SK-N-SH (cell line): ENCODE measurements around the gene PCDHA11. TPM values are rescaled to one million over a fixed set of nuclear protein-coding genes. Genes with fewer than 3 reads are reported as not detected.

Source experiments
- CTCF ChIA-PET: fragments of 300-600, 350-600 bp; formaldehyde crosslinking; extraction: SDS; loops from one replicate; lab custom pipeline; 2021; lab: Yijun Ruan, JAX
- POLR2A ChIA-PET: fragments of 350-600 bp; sonication (Branson Sonifier 250); formaldehyde crosslinking; extraction: SDS; loops from one replicate; lab custom pipeline; 2020; ENCODE audit warnings: antibody characterized with exemption, inconsistent platforms; lab: Yijun Ruan, JAX
- DNase-seq: peaks from one replicate; pipeline ENCODE4 v3.0.0; 2012
- H2AFZ ChIP-seq: fragments of 200-600 bp; sonication (generic); 2 replicates; pipeline ENCODE4 v1.8.1; 2016; ENCODE audit warnings: antibody characterized with exemption, mild to moderate bottlenecking, low read depth
- H3F3A ChIP-seq: fragments of 200-600 bp; sonication (generic); replicated peaks from 2 replicates; pipeline ENCODE3; 2016; ENCODE audit warnings: antibody characterized with exemption, mild to moderate bottlenecking; ENCODE audit not compliant: insufficient read depth
- H3K27ac ChIP-seq, 2 experiments: fragments of 200-500 bp in 1 of 2; fragments of 200-600 bp in 1 of 2; sonication (Bioruptor generic) in 1 of 2; sonication (generic), shearing (Covaris generic) in 1 of 2; 2 replicates each; pipeline versions ENCODE4 v1.5.1 to v1.6.1; 2014 to 2016; ENCODE audit warnings: low read depth in 2 of 2, inconsistent platforms in 1 of 2, low read length in 1 of 2, mild to moderate bottlenecking in 1 of 2, mixed read lengths in 1 of 2
- H3K27me3 ChIP-seq: fragments of 200-600 bp; sonication (generic), shearing (Covaris generic); 2 replicates; pipeline ENCODE4 v1.6.1; 2016; ENCODE audit warnings: mixed run types; ENCODE audit not compliant: insufficient read depth
- H3K36me3 ChIP-seq, 2 experiments: fragments of 200-500 bp in 1 of 2; fragments of 200-600 bp in 1 of 2; sonication (Bioruptor generic) in 1 of 2; sonication (generic) in 1 of 2; replicated peaks in 1 of 2; 2 replicates each; pipeline versions ENCODE3 to v1.5.1; 2014 to 2016; ENCODE audit warnings: low read length in 1 of 2, mild to moderate bottlenecking in 1 of 2; ENCODE audit not compliant: insufficient read depth in 2 of 2, control insufficient read depth in 1 of 2
- H3K4me1 ChIP-seq, 2 experiments: fragments of 200-500 bp in 1 of 2; fragments of 200-600 bp in 1 of 2; sonication (Bioruptor generic) in 1 of 2; sonication (generic), shearing (Covaris generic) in 1 of 2; 2 replicates each; pipeline versions ENCODE4 v1.5.1 to v1.6.1; 2014 to 2016; ENCODE audit warnings: low read depth in 1 of 2, low read length in 1 of 2, mixed run types in 1 of 2; ENCODE audit not compliant: insufficient read depth in 2 of 2, control insufficient read depth in 1 of 2
- H3K4me2 ChIP-seq: fragments of 200-600 bp; sonication (generic), shearing (Covaris generic); 2 replicates; pipeline ENCODE4 v1.6.1; 2017; ENCODE audit warnings: mixed run types
- H3K4me3 ChIP-seq, 2 experiments: fragments of 200-500 bp in 1 of 2; fragments of 200-600 bp in 1 of 2; sonication (Bioruptor generic) in 1 of 2; sonication (generic), shearing (Covaris generic) in 1 of 2; 2 replicates each; pipeline versions ENCODE4 v1.5.1 to v1.8.1; 2014 to 2016; ENCODE audit warnings: low read depth in 2 of 2, inconsistent platforms in 1 of 2, low read length in 1 of 2, mild to moderate bottlenecking in 1 of 2, mixed read lengths in 1 of 2, moderate library complexity in 1 of 2
- H3K79me2 ChIP-seq: fragments of 200-600 bp; sonication (generic); 2 replicates; pipeline ENCODE4 v1.8.1; 2017; ENCODE audit warnings: mild to moderate bottlenecking; ENCODE audit not compliant: insufficient read depth
- H3K9ac ChIP-seq: fragments of 200-600 bp; sonication (generic); 2 replicates; pipeline ENCODE4 v1.6.1; 2017; ENCODE audit warnings: mixed run types
- H3K9me2 ChIP-seq: fragments of 200-600 bp; sonication (generic); 2 replicates; pipeline ENCODE4 v1.6.1; 2017; ENCODE audit warnings: mixed run types
- H3K9me3 ChIP-seq: fragments of 200-600 bp; sonication (generic); 2 replicates; pipeline ENCODE4 v1.6.1; 2017; ENCODE audit warnings: mixed run types, mild to moderate bottlenecking, moderate library complexity
- H4K20me1 ChIP-seq: fragments of 200-600 bp; sonication (generic); 2 replicates; pipeline ENCODE4 v1.6.1; 2017; ENCODE audit warnings: mild to moderate bottlenecking, mixed run types; ENCODE audit not compliant: insufficient read depth
- CHD2 ChIP-seq: fragments of 150-350 bp; IDR thresholded peaks from 2 replicates; pipeline ENCODE4 v1.6.1; 2018; ENCODE audit warnings: low read length; ENCODE audit not compliant: partially characterized antibody
- ELF1 ChIP-seq: IDR thresholded peaks from 2 replicates; pipeline ENCODE4 v1.4.0; 2012
- EP300 ChIP-seq, 2 experiments: IDR thresholded peaks; 2 replicates each; pipeline versions ENCODE4 v1.4.0 to v1.6.1; 2012; ENCODE audit warnings: borderline replicate concordance in 1 of 2, low read depth in 1 of 2, low read length in 1 of 2
- EZH2phosphoT487 ChIP-seq: fragments of 200-600 bp; sonication (generic); IDR thresholded peaks from 2 replicates; pipeline ENCODE4 v1.6.1; 2017; ENCODE audit warnings: low read depth, mixed run types, mild to moderate bottlenecking, antibody characterized with exemption, moderate library complexity, borderline replicate concordance
- FOXM1 ChIP-seq: IDR thresholded peaks from 2 replicates; pipeline ENCODE4 v1.4.0; 2012; ENCODE audit warnings: low read depth, mild to moderate bottlenecking
- GABPA ChIP-seq: IDR thresholded peaks from 2 replicates; pipeline ENCODE4 v1.4.0; 2012; ENCODE audit warnings: low read depth, mild to moderate bottlenecking
- GATA2 ChIP-seq: sonication (generic); formaldehyde crosslinking; IDR thresholded peaks from 2 replicates; pipeline ENCODE4 v1.5.0; 2020; ENCODE audit warnings: mild to moderate bottlenecking, missing genetic modification reagents
- JUND ChIP-seq: IDR thresholded peaks from 2 replicates; pipeline ENCODE4 v1.4.0; 2012
- MEF2A ChIP-seq: IDR thresholded peaks from 2 replicates; pipeline ENCODE4 v1.4.0; 2012; ENCODE audit warnings: low read depth, borderline replicate concordance
- MXI1 ChIP-seq: IDR thresholded peaks from 2 replicates; pipeline ENCODE4 v1.6.1; 2012; ENCODE audit warnings: mild to moderate bottlenecking, low read depth, low read length, improper control_type of control experiment
- NFIC ChIP-seq: IDR thresholded peaks from 2 replicates; pipeline ENCODE4 v1.4.0; 2012; ENCODE audit warnings: borderline replicate concordance
- RAD21 ChIP-seq: IDR thresholded peaks from 2 replicates; pipeline ENCODE4 v1.6.1; 2012; ENCODE audit warnings: mild to moderate bottlenecking, low read length
- RCOR1 ChIP-seq: fragments of 150-350 bp; IDR thresholded peaks from 2 replicates; pipeline ENCODE4 v1.6.1; 2017; ENCODE audit warnings: antibody characterized with exemption, low read length
- RFX5 ChIP-seq: IDR thresholded peaks from 2 replicates; pipeline ENCODE4 v1.6.1; 2012; ENCODE audit warnings: mild to moderate bottlenecking, improper control_type of control experiment, low read length
- SIN3A ChIP-seq: IDR thresholded peaks from 2 replicates; pipeline ENCODE4 v1.6.1; 2012; ENCODE audit warnings: low read depth, mild to moderate bottlenecking, low read length, moderate library complexity, borderline replicate concordance
- SMC3 ChIP-seq: IDR thresholded peaks from 2 replicates; pipeline ENCODE4 v1.6.1; 2012; ENCODE audit warnings: low read depth, low read length, improper control_type of control experiment
- YY1 ChIP-seq: IDR thresholded peaks from 2 replicates; pipeline ENCODE4 v1.4.0; 2012; ENCODE audit warnings: low read depth, mild to moderate bottlenecking
- WGBS: methylation state at CpG from one replicate; pipeline ENCODE4 v1.1.6; 2017; ENCODE audit warnings: low lambda C conversion rate; 5-methylcytosine and 5-hydroxymethylcytosine counted together
- polyA plus RNA-seq, 3 experiments: library from polyadenylated mRNA; depleted of rRNA; stranded (reverse); fragments of >200 nt; gene quantifications; 2 replicates each; pipeline ENCODE4 v1.2.3, GENCODE V29; 2012
- TF ChIP-seq, protein P1 (sequence below): IDR thresholded peaks from 2 replicates; pipeline ENCODE4 v1.6.1; 2012; ENCODE audit warnings: mild to moderate bottlenecking, low read depth, low read length, moderate library complexity
- TF ChIP-seq, protein P2 (sequence below): IDR thresholded peaks from 2 replicates; pipeline ENCODE4 v1.4.0; 2012; ENCODE audit warnings: low read depth, borderline replicate concordance
- TF ChIP-seq, protein P3 (sequence below): fragments of 200-600 bp; sonication (generic); IDR thresholded peaks from 2 replicates; pipeline ENCODE4 v1.6.1; 2017; ENCODE audit warnings: antibody characterized with exemption, mild to moderate bottlenecking, moderate library complexity

PCDHA11 gene
- polyA plus RNA-seq, 1 of the 3 experiments (the other 2 are of a cell fraction), result not detected

DNA sequence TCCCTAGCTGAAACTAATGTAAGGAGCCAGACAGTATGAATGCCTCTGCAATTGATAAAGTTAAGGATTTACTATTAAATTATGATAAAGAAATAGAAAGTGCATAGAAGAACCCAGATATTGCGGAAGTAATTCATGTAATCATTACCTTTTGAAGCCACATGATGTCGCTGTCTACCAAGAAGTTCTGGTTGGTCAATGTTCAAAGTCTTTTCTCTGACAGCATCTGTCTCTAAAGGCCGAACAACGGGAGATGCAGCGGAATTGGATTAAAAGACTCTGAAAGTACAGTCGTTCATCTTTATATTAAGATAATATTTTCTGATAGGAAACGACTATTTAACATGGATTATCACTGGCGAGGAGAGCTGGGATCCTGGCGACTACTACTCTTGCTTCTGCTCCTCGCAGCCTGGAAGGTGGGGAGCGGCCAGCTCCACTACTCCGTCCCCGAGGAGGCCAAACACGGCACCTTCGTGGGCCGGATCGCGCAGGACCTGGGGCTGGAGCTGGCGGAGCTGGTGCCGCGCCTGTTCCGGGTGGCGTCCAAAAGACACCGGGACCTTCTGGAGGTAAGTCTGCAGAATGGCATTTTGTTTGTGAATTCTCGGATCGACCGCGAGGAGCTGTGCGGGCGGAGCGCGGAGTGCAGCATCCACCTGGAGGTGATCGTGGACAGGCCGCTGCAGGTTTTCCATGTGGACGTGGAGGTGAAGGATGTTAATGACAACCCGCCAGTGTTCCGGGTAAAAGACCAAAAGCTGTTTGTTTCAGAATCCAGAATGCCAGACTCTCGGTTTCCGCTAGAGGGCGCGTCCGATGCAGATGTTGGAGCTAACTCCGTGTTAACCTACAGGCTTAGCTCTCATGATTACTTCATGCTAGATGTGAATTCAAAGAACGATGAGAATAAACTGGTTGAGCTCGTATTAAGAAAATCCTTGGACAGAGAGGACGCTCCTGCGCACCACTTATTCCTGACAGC is 27.5 kb upstream of the PCDHA11 start, which contains the start of gene PCDHA8:
PCDHA8 (plus strand) TSS at position 210 of the 985 bp plus-strand sequence; CDS start at position 345, 135 bp downstream.
- H3K36me3 ChIP-seq, result no peaks in the 10 kb centered on the region
- peak within 1 kb of the TSS; percentile 97 for H3K4me2 ChIP-seq
- no peaks in the 10 kb centered on the region for H3K27me3 ChIP-seq
- H3K79me2 ChIP-seq, result no peaks in the 10 kb centered on the region
- H3K4me3 ChIP-seq, result peak within 1 kb of the TSS; percentile 66 to 96
- H3K4me1 ChIP-seq, result no peaks in the 10 kb centered on the region
- 13% methylated on average over 47 of the region's 47 CpGs for WGBS
- ChIA-PET POLR2A (interaction anchor here (0.8 to 1.8 kb wide), 7 partner anchors 18 to 210 kb away, joined by 3 to 26 read pairs (median 4); partner anchors contain the start of genes PCDHAC1, PCDHAC2 and PCDHB1), CTCF (interaction anchor here (0.6 to 4.9 kb wide), 95 partner anchors 9 to 778 kb away, joined by 3 to 189 read pairs (median 5); partner anchors contain the start of genes DIAPH1, PCDHA1, PCDHA10 and PCDHA11)
- no peaks in the 10 kb centered on the region for H3F3A ChIP-seq
- peak within 1 kb of the TSS; percentile 99 for H2AFZ ChIP-seq
- H4K20me1 ChIP-seq, result no peaks in the 10 kb centered on the region
- TF ChIP-seq EP300 (IDR thresholded peaks at IDR 0.05; ENCODE audit: borderline replicate concordance in 1 of 2, low read depth in 1 of 2, low read length in 1 of 2) (no peak), SMC3 (peak; percentile 65), YY1 (no peak), RAD21 (peak; percentile 92), NFIC (no peak), JUND (no peak), RCOR1 (peak; percentile 43; the same call in 1 of the 2 replicates), GATA2 (CRISPR knock-in tag) (no peak), EZH2phosphoT487 (no peak), CHD2 (peak; percentile 27), GABPA (no peak), RFX5 (peak; percentile 73), MEF2A (no peak), SIN3A (no peak), FOXM1 (no peak), MXI1 (peak; percentile 65), ELF1 (peak; percentile 75)
- TF ChIP-seq, protein P1, sequence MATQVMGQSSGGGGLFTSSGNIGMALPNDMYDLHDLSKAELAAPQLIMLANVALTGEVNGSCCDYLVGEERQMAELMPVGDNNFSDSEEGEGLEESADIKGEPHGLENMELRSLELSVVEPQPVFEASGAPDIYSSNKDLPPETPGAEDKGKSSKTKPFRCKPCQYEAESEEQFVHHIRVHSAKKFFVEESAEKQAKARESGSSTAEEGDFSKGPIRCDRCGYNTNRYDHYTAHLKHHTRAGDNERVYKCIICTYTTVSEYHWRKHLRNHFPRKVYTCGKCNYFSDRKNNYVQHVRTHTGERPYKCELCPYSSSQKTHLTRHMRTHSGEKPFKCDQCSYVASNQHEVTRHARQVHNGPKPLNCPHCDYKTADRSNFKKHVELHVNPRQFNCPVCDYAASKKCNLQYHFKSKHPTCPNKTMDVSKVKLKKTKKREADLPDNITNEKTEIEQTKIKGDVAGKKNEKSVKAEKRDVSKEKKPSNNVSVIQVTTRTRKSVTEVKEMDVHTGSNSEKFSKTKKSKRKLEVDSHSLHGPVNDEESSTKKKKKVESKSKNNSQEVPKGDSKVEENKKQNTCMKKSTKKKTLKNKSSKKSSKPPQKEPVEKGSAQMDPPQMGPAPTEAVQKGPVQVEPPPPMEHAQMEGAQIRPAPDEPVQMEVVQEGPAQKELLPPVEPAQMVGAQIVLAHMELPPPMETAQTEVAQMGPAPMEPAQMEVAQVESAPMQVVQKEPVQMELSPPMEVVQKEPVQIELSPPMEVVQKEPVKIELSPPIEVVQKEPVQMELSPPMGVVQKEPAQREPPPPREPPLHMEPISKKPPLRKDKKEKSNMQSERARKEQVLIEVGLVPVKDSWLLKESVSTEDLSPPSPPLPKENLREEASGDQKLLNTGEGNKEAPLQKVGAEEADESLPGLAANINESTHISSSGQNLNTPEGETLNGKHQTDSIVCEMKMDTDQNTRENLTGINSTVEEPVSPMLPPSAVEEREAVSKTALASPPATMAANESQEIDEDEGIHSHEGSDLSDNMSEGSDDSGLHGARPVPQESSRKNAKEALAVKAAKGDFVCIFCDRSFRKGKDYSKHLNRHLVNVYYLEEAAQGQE, result peak; percentile 46; the same call in 1 of the 2 replicates
- TF ChIP-seq, protein P2, sequence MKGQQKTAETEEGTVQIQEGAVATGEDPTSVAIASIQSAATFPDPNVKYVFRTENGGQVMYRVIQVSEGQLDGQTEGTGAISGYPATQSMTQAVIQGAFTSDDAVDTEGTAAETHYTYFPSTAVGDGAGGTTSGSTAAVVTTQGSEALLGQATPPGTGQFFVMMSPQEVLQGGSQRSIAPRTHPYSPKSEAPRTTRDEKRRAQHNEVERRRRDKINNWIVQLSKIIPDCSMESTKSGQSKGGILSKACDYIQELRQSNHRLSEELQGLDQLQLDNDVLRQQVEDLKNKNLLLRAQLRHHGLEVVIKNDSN, result no peak
- TF ChIP-seq, protein P3, sequence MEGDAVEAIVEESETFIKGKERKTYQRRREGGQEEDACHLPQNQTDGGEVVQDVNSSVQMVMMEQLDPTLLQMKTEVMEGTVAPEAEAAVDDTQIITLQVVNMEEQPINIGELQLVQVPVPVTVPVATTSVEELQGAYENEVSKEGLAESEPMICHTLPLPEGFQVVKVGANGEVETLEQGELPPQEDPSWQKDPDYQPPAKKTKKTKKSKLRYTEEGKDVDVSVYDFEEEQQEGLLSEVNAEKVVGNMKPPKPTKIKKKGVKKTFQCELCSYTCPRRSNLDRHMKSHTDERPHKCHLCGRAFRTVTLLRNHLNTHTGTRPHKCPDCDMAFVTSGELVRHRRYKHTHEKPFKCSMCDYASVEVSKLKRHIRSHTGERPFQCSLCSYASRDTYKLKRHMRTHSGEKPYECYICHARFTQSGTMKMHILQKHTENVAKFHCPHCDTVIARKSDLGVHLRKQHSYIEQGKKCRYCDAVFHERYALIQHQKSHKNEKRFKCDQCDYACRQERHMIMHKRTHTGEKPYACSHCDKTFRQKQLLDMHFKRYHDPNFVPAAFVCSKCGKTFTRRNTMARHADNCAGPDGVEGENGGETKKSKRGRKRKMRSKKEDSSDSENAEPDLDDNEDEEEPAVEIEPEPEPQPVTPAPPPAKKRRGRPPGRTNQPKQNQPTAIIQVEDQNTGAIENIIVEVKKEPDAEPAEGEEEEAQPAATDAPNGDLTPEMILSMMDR, result peak; percentile 87
- no peaks in the 10 kb centered on the region for H3K9me2 ChIP-seq
- DNase-seq, result peak; percentile 83
- H3K9me3 ChIP-seq, result no peaks in the 10 kb centered on the region
- H3K27ac ChIP-seq, result peak within 1 kb of the TSS in 1 of 2 experiments; percentile 50; a peak in 1 of 4 replicates
- H3K9ac ChIP-seq, result peak within 1 kb of the TSS; percentile 48; the same call in 1 of the 2 replicates
